Activated CD4-positive, alpha-beta memory T cell treated with anti-CD3 and anti-CD28 coated beads, Interleukin-2, amount 10 ng/mL, durations not matched to agents 7 days and 5 days (primary cell): ENCODE results near the gene MUS81. TPM values are rescaled to one million over a fixed set of nuclear protein-coding genes. Genes with fewer than 3 reads are reported as not detected.
A peak's percentile ranks its signal among the peaks of the same experiment; 100 is the strongest.

Source experiments
- CTCF ChIA-PET: fragments of 350-600 bp; sonication (Branson Sonifier 250); formaldehyde crosslinking; loops from one replicate; lab custom pipeline; 2021; ENCODE audit warnings: antibody characterized with exemption, inconsistent platforms; lab: Charles Lee
- POLR2A ChIA-PET: fragments of 350-600 bp; sonication (Branson Sonifier 250); formaldehyde crosslinking; loops from one replicate; lab custom pipeline; 2021; ENCODE audit warnings: antibody characterized with exemption; lab: Charles Lee
- DNase-seq: peaks from one replicate; pipeline ENCODE4 v3.0.0-alpha.2; 2020
- H3K27ac Mint-ChIP-seq: one replicate; pipeline ENCODE4 v1.8.0; 2021; ENCODE audit warnings: mild to moderate bottlenecking, mixed read lengths
- H3K27me3 Mint-ChIP-seq: one replicate; pipeline ENCODE4 v1.8.0; 2021; ENCODE audit warnings: mixed read lengths
- H3K36me3 Mint-ChIP-seq: one replicate; pipeline ENCODE4 v1.8.0; 2021; ENCODE audit warnings: low read depth, mixed read lengths
- H3K4me1 Mint-ChIP-seq: one replicate; pipeline ENCODE4 v1.8.0; 2021; ENCODE audit warnings: mixed read lengths
- H3K4me3 Mint-ChIP-seq: one replicate; pipeline ENCODE4 v1.8.0; 2021; ENCODE audit warnings: mild to moderate bottlenecking, mixed read lengths
- H3K9me3 Mint-ChIP-seq: one replicate; pipeline ENCODE4 v1.8.0; 2021; ENCODE audit warnings: mixed read lengths
- total RNA-seq, 2 experiments: library from RNA; stranded (reverse); gene quantifications; one replicate each; pipeline ENCODE4 v1.2.3, GENCODE V29; 2021

MUS81 gene
- total RNA-seq, 2 experiments from 2014 or later, result 86.9 to 91.9 TPM

DNA sequence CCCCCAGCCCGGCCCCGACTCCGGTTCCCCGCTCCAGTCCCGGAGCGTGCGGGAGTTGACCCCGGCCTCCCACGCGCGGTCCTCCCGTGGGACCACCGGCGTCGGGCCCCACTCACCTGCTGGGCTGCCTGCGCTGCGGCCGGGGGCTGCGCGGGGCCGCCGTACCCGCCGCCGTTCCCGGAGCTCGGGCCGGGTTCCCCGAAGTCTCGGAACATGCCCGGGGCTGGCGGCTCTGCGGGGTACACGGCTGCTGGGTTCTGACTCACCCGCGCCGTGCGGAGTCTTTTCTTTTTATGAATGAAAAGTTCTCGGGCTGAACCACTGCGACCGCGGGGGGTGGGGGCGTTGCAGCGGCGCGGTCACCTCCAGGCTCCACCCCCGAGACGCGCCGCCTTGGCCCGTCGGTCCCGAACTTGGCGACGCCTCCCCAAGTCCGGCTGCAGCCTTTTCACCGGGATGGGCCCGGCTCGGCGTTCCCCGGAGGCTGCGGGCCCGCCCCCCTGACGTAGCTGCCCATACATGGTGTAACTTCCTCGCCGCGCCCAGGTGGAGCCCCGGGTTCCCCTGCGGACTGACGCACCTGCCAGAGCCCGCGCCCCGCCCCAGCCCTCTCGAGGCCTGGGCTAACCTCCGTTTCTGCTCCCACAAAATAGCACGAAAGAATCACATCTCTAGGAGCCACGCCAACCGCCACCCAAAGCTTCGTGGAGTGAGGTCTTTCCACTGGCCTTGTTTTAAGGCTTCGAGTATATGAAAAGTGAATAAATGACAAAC, 40.1 kb downstream of the MUS81 start, which contains the start of gene FOSL1:
FOSL1 (minus strand) TSS at position 264 of the 774 bp plus-strand sequence; CDS start at position 215, 49 bp downstream.
- peak; percentile 93 for DNase-seq
- H3K27ac Mint-ChIP-seq, result peak within 1 kb of the TSS; percentile 73
- ChIA-PET POLR2A (interaction anchor here (0.8 to 8.8 kb wide), 15 partner anchors 9 to 111 kb away, joined by 3 to 185 read pairs (median 4); partner anchors contain the start of genes BANF1, C11orf68, CCDC85B and CFL1), CTCF (interaction anchor here (0.6 to 4.0 kb wide), 6 partner anchors 8 to 189 kb away, joined by 3 to 56 read pairs (median 8); partner anchors contain the start of genes CCDC85B, FIBP and MUS81)
- no peaks in the 10 kb centered on the region for H3K9me3 Mint-ChIP-seq
- peaks cover 4% of the 10 kb centered on the region for H3K27me3 Mint-ChIP-seq
- H3K36me3 Mint-ChIP-seq, result peaks cover 11% of the 10 kb centered on the region
- H3K4me3 Mint-ChIP-seq, result peak within 1 kb of the TSS; percentile 69
- H3K4me1 Mint-ChIP-seq, result peaks cover 55% of the 10 kb centered on the region

DNA sequence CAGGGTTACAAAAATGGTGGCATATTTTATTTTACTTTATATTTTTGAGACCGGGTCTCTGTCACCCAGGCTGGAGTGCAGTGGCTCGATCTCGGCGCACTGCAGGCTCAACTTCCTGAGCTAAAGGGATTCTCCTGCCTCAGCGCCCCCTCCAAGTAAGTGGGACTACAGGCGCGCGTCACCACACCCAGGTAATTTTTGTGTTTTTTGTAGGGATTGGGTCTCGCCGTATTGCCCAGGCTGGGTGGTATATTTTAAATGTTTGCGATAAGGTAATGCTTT, 40.6 kb downstream of the MUS81 start:
- H3K4me1 Mint-ChIP-seq, result peaks cover 51% of the 10 kb centered on the region

DNA sequence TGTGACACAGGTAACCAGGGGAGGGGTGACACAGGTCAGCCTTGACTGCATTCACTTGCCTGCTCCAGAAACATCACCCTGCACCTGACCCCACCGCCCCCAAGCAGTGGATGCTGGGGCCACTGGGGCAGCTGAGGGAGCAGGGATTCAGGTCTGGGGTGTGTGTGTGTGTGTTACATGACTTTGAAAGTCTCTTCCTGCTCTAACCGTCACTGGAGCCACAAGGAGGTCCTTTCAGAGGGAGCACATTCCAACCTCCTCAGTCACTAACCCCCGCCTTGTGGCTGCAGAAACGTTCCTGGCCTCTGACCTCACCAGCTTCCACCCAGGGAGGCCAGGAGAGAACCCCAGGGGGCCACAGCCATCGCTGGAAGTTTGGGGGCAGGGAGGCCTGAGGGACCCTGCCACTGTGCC, 42.8 kb downstream of the MUS81 start:
- Mint-ChIP-seq H3K9me3 (no peaks in the 10 kb centered on the region), H3K4me1 (peaks cover 32% of the 10 kb centered on the region), H3K4me3 (no peak overlapping the region), H3K27me3 (peaks cover 9% of the 10 kb centered on the region), H3K36me3 (no peaks in the 10 kb centered on the region), H3K27ac (no peak overlapping the region)
- DNase-seq, result no peak
- POLR2A ChIA-PET, result interaction anchor here (1.7 to 8.8 kb wide), 3 partner anchors 13 to 15 kb away, joined by 8 to 185 read pairs (median 41); partner anchors contain the start of genes C11orf68, CCDC85B, DRAP1 and FIBP
- CTCF ChIA-PET, result interaction anchor here (1.0 to 4.0 kb wide), 2 partner anchors 10 to 14 kb away, joined by 3 to 56 read pairs; partner anchors contain the start of genes CCDC85B and FIBP

More for the DNA sequence above, 40.6 kb downstream of the MUS81 start:
- peaks cover 7% of the 10 kb centered on the region for H3K36me3 Mint-ChIP-seq
- no peak for DNase-seq
- H3K27ac Mint-ChIP-seq, result peak overlapping the region; percentile 73
- peak overlapping the region; percentile 52 for H3K4me3 Mint-ChIP-seq
- H3K27me3 Mint-ChIP-seq, result peaks cover 4% of the 10 kb centered on the region
- no peaks in the 10 kb centered on the region for H3K9me3 Mint-ChIP-seq
- ChIA-PET CTCF (interaction anchor here (0.6 to 4.0 kb wide), 7 partner anchors 9 to 190 kb away, joined by 3 to 56 read pairs (median 6); partner anchors contain the start of genes CCDC85B, FIBP and MUS81), POLR2A (interaction anchor here (0.8 to 8.8 kb wide), 16 partner anchors 9 to 111 kb away, joined by 3 to 185 read pairs (median 4); partner anchors contain the start of genes BANF1, C11orf68, CCDC85B and CFL1)

DNA sequence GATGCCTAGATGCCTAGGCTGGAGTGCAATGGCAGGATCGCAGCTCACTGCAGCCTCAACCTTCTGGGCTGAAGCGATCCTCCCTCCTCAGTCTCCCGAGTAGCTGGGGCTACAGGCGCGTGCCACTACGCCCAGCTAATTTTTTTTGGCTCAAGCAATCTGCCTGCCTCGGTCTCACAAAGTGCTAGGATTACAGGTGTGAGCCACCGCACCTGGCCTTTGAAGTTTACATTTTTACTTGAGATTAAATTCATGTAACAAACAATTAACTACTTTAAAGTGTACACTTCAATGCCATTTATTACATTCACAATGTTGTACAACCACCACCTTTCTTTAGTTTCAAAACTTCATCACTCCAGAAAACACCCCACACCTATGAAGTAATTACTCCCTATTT, 43.5 kb downstream of the MUS81 start:
- Mint-ChIP-seq H3K36me3 (no peaks in the 10 kb centered on the region), H3K27me3 (peaks cover 9% of the 10 kb centered on the region), H3K27ac (no peak overlapping the region), H3K9me3 (no peaks in the 10 kb centered on the region), H3K4me3 (no peak overlapping the region), H3K4me1 (peaks cover 28% of the 10 kb centered on the region)
- DNase-seq, result no peak
- CTCF ChIA-PET, result interaction anchor here (4.0 kb wide), 1 partner anchor 15 kb away, joined by 56 read pairs; the partner anchor contains the start of genes CCDC85B and FIBP
- POLR2A ChIA-PET, result interaction anchor here (0.7 to 8.8 kb wide), 2 partner anchors 15 kb away, joined by 3 to 185 read pairs; partner anchors contain the start of genes C11orf68, CCDC85B and FIBP

DNA sequence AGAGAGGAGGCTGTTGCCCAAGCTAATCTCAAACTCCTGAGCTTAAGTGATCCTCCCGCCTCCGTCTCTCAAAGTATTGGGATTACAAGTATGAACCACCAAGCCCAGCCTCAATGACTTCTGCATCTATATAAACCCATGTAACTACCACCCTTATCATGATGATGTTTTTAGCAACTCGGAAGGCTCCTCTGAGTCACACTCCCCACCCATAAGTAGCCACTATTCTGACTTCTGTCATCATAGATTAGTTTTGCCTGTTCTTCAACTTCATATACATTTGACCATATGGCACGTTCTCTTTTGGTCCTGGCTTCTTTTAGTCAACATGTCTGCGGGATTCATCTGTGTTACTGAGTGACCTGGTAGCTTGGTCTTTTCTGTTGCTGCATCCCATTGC, 46.4 kb downstream of the MUS81 start:
- Mint-ChIP-seq H3K9me3 (no peaks in the 10 kb centered on the region), H3K4me3 (no peak overlapping the region), H3K4me1 (peaks cover 21% of the 10 kb centered on the region), H3K36me3 (no peaks in the 10 kb centered on the region), H3K27ac (no peak overlapping the region), H3K27me3 (peaks cover 12% of the 10 kb centered on the region)
- ChIA-PET POLR2A (interaction anchor here (0.8 to 2.3 kb wide), 5 partner anchors 8 to 46 kb away, joined by 3 to 11 read pairs (median 4); partner anchors contain the start of genes C11orf68, CCDC85B and MUS81), CTCF (interaction anchor here (0.7 to 2.1 kb wide), 4 partner anchors 12 to 22 kb away, joined by 3 to 21 read pairs (median 4); partner anchors contain the start of gene CCDC85B)
- DNase-seq, result no peak

DNA sequence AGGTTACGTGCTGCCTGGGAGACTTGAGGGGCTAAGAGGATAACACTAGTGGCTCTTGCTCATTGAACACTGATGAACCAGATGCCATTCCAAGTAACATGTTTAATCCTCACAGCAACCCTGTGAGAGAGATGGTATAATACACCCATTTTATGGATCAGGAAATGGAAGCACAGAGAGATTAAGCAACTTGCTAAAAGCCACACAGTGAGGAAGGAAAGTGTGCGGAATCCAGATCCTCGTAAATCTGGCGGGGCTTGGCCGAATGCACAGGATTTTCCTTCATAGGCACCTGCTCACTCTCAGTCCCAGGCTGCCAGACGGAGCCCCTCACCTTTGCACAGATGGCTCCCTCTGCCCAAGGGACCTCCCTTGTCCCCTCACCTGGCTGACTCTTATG, 47.6 kb downstream of the MUS81 start:
- Mint-ChIP-seq H3K27ac (no peak overlapping the region), H3K9me3 (no peaks in the 10 kb centered on the region), H3K4me3 (no peak overlapping the region), H3K27me3 (peaks cover 8% of the 10 kb centered on the region), H3K4me1 (peaks cover 10% of the 10 kb centered on the region), H3K36me3 (no peaks in the 10 kb centered on the region)
- no peak for DNase-seq
- ChIA-PET CTCF (no interaction called here), POLR2A (interaction anchor here (1.0 to 2.3 kb wide), 2 partner anchors 9 to 12 kb away, joined by 4 to 7 read pairs; no protein-coding TSS in a partner anchor)

DNA sequence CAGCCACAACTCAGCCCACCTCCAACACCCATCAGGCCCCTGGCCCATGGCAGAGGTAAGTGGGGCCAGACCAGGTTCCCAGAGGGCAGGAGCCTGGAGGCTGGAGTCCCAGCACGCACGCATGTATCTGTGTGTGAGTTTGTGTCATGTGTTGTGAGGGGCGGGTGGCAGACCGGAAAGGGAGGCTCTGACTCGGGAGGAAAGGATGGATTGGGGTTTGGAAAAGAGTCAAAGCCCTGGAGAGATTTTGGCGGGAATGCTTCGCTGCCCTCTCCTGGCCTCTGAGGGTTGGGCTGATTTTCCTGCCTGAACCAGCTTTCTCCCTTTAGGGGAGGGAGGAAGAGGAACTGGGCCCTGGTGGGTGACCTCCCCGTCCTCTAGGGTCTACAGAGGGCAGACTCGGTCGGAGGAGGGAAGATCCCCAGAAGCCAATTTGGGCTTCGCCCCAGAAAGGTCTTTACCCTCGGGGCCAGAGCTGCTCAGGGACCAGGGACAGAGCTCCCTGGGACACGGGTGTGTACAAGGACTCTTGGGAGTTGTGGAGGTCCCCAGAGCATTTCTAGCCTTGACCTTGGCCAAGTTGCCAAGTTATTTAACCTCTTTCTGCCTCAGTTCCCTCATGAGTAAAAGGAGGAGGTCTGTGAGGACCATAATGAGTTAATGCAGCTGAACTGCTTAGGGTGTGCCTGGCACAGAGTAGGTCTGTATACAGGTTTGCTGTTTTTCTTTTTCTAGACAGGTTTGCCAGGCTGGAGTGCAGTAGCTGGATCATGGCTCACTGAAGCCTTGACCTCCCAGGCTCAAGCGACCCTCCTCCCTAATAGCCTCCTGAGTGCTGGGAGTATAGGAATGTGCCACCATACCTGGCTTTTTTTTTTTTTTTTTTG, 51.7 kb downstream of the MUS81 start:
- Mint-ChIP-seq H3K27ac (no peak overlapping the region), H3K9me3 (no peaks in the 10 kb centered on the region)
- CTCF ChIA-PET, result interaction anchor here (0.7 to 1.7 kb wide), 4 partner anchors 13 to 27 kb away, joined by 3 to 6 read pairs (median 5); partner anchors contain the start of genes CCDC85B and FIBP

DNA sequence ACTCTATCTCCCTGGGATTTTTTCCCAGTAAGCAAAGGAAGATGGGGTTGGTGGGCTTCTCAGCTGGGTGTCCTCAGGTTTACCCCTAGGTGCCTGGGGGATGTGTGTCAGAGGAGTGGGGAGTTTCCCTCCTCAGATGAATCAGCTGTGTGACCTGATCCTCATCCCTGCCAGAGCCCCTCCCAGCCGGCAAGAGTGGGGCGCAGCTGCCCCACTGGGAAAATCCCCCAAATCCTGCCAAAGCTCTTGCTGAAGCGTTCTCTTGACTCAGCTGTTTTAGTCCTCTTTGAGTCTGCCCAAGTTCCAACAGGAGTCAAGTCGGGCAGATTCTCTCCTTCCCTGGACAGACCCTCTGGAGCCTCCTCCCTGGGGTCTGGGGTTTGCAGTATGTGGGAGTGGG, 52.6 kb downstream of the MUS81 start:
- Mint-ChIP-seq H3K9me3 (no peaks in the 10 kb centered on the region), H3K4me3 (no peak overlapping the region), H3K27ac (no peak overlapping the region), H3K36me3 (peaks cover 5% of the 10 kb centered on the region), H3K4me1 (peaks cover 29% of the 10 kb centered on the region), H3K27me3 (peaks cover 2% of the 10 kb centered on the region)
- CTCF ChIA-PET, result interaction anchor here (1.6 to 1.7 kb wide), 2 partner anchors 25 to 28 kb away, joined by 4 to 6 read pairs; partner anchors contain the start of gene FIBP
- POLR2A ChIA-PET, result interaction anchor here (1.3 to 2.7 kb wide), 4 partner anchors 12 to 22 kb away, joined by 4 to 10 read pairs (median 6); partner anchors contain the start of gene CCDC85B
- DNase-seq, result no peak

More for the DNA sequence above, 51.7 kb downstream of the MUS81 start:
- DNase-seq, result no peak
- H3K4me1 Mint-ChIP-seq, result peaks cover 23% of the 10 kb centered on the region
- no peak overlapping the region for H3K4me3 Mint-ChIP-seq
- peaks cover 3% of the 10 kb centered on the region for H3K27me3 Mint-ChIP-seq
- H3K36me3 Mint-ChIP-seq, result peaks cover 2% of the 10 kb centered on the region
- POLR2A ChIA-PET, result interaction anchor here (1.2 to 2.7 kb wide), 5 partner anchors 11 to 21 kb away, joined by 3 to 10 read pairs (median 4); partner anchors contain the start of gene CCDC85B

DNA sequence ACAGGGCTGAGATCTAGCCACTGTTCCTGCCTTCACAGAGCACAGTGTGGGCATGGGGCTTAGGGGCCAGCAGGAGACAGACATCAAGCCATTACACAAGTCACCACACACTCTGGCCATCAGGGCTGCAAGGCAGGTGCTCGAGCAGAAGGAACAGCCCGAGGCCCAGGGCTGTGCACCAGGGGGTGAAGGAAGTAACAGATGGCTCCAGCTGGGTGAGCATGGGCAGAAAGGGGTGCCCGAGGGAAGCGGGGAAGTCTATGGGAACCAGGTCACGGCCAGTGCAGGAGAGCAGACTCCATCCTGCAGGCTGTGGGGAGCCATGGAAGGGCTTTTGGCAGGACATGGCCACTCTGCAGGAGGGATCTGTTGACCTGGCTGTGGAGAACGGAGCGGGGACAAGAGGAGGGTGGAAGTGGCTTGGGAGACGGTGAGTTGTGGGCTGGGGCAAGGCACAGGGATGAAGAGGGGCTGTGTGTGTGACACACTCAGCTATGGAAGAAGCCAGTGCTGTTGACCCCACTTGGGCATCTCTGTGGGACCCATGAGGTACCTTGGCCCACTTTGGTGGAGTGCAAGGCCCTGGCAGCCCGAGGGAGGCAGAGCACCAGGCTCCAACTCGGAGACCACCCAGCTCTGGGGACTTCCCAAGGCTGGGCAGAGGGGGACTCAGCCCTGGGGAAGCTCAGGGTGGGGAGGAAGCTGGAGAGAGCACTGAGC, 55.0 kb downstream of the MUS81 start:
- ChIA-PET CTCF (interaction anchor here (0.5 kb wide), 1 partner anchor 27 kb away, joined by 3 read pairs; the partner anchor contains the start of gene FIBP), POLR2A (interaction anchor here (0.7 to 2.2 kb wide), 6 partner anchors 13 to 24 kb away, joined by 3 to 8 read pairs (median 4); partner anchors contain the start of gene FOSL1)
- Mint-ChIP-seq H3K4me1 (peaks cover 29% of the 10 kb centered on the region), H3K27ac (no peak overlapping the region), H3K4me3 (no peak overlapping the region), H3K27me3 (no peaks in the 10 kb centered on the region), H3K9me3 (no peaks in the 10 kb centered on the region), H3K36me3 (peaks cover 13% of the 10 kb centered on the region)
- no peak for DNase-seq

DNA sequence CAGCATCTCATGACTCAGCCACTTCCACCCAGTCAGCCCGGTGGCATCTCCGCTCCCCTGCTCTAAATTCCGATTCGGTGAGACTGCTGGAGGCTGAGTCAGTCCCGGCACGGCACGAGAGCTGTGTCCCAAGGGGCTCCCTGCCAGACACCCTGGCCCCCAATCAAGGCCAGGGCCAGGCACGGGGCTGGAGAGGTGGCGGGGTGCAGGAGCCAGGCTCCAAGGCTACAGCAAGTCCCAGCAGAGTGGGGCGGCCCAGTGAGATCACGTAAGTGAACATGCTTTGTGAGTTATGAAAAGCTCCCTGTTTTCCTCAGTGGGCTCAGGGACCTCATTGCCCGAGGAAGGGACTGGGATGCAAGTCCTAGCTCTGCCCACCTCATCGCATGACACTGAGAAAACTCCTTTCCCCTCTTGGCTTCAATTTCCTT, 55.6 kb downstream of the MUS81 start:
- H3K4me3 Mint-ChIP-seq, result no peak overlapping the region
- peaks cover 34% of the 10 kb centered on the region for H3K4me1 Mint-ChIP-seq
- H3K27ac Mint-ChIP-seq, result no peak overlapping the region
- no peaks in the 10 kb centered on the region for H3K27me3 Mint-ChIP-seq
- no peaks in the 10 kb centered on the region for H3K9me3 Mint-ChIP-seq
- CTCF ChIA-PET, result interaction anchor here (0.5 kb wide), 1 partner anchor 28 kb away, joined by 3 read pairs; the partner anchor contains the start of gene FIBP
- POLR2A ChIA-PET, result interaction anchor here (1.0 to 2.2 kb wide), 4 partner anchors 12 to 25 kb away, joined by 4 to 8 read pairs (median 6); no protein-coding TSS in a partner anchor
- no peak for DNase-seq
- peaks cover 16% of the 10 kb centered on the region for H3K36me3 Mint-ChIP-seq
